ENCODE results near the gene VNN1.

GRCh38 chr6:132690678-132691077 lies 23.2 kb downstream of the VNN1 start:
- TF ChIP-seq CTCF (conservative IDR thresholded peaks at IDR 0.05) (no peak), EZH2 (IDR thresholded peaks at IDR 0.05; ENCODE audit: low read depth) (no peak)
